ENCODE results near the gene SMIM10L2A.
"Not testable (repeated sequence)": the region's sequence is repeated elsewhere in the genome, so short reads cannot be mapped to it uniquely, and the experiment has no call there.

DNA sequence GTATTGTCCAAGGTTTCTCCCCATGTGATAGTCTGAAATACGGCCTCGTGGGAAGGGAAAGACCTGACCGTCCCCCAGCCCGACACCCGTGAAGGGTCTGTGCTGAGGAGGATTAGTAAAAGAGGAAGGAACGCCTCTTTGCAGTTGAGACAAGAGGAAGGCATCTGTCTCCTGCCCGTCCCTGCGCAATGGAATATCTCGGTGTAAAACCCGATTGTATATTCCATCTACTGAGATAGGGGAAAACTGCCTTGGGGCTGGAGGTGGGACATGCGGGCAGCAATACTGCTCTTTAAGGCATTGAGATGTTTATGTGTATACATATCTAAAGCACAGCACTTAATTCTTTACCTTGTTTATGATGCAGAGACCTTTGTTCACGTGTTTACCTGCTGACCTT is 15.3 kb upstream of the SMIM10L2A start:
- TF ChIP-seq, protein P1, sequence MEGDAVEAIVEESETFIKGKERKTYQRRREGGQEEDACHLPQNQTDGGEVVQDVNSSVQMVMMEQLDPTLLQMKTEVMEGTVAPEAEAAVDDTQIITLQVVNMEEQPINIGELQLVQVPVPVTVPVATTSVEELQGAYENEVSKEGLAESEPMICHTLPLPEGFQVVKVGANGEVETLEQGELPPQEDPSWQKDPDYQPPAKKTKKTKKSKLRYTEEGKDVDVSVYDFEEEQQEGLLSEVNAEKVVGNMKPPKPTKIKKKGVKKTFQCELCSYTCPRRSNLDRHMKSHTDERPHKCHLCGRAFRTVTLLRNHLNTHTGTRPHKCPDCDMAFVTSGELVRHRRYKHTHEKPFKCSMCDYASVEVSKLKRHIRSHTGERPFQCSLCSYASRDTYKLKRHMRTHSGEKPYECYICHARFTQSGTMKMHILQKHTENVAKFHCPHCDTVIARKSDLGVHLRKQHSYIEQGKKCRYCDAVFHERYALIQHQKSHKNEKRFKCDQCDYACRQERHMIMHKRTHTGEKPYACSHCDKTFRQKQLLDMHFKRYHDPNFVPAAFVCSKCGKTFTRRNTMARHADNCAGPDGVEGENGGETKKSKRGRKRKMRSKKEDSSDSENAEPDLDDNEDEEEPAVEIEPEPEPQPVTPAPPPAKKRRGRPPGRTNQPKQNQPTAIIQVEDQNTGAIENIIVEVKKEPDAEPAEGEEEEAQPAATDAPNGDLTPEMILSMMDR (conservative IDR thresholded peaks at IDR 0.05 in 1 of 2, IDR thresholded peaks at IDR 0.05 in 1 of 2; ENCODE audit: low read depth in 1 of 2, low read length in 2 of 2), result not testable (repeated sequence)
- TF ChIP-seq EZH2 (IDR thresholded peaks at IDR 0.05; ENCODE audit: low read length, missing control alignments), result not testable (repeated sequence)

Data from fibroblast of lung (primary cell).